GM12878 (cell line): ENCODE results near the gene KCNQ1. TPM values are rescaled to one million over a fixed set of nuclear protein-coding genes. Genes with fewer than 3 reads are reported as not detected.

Experiments
- ATAC-seq: fragments of 200-7000 bp; cut with Tn5 transposase; 3 replicates; pipeline ENCODE4 v1.9.1; 2020; ENCODE audit warnings: mild to moderate bottlenecking, moderate library complexity
- BruUV-seq: library from RNA; stranded (reverse); fragments of 400-500 nt; replicated peaks from 2 replicates; lab custom pipeline; 2021; lab: Mats Ljungman, UMichigan
- CTCF ChIA-PET: fragments of 300-600 bp; sonication (Branson Sonifier 250); formaldehyde crosslinking; extraction: SDS; loops from one replicate; lab custom pipeline; 2021; ENCODE audit warnings: inconsistent platforms; lab: Yijun Ruan, JAX
- POLR2A ChIA-PET: fragments of 350-600 bp; formaldehyde crosslinking; extraction: SDS; loops from one replicate; lab custom pipeline; 2021; ENCODE audit warnings: inconsistent platforms; lab: Charles Lee
- RAD21 ChIA-PET: fragments of 300-600 bp; sonication (Branson Sonifier 250); formaldehyde crosslinking; loops from one replicate; lab custom pipeline; 2023; ENCODE audit warnings: antibody characterized with exemption; ENCODE audit not compliant: unreplicated experiment; lab: Charles Lee
- SMC1A ChIA-PET: fragments of 300-600 bp; sonication (Branson Sonifier 250); formaldehyde crosslinking; loops from one replicate; lab custom pipeline; 2023; ENCODE audit not compliant: unreplicated experiment, uncharacterized antibody; lab: Charles Lee
- DNase-seq: peaks from one replicate; pipeline ENCODE4 v3.0.0-alpha.2; 2011; ENCODE audit warnings: low read depth, low spot score
- FAIRE-seq: peaks from 3 replicates; lab custom pipeline; 2011; peaks lifted over from hg19 to GRCh38; lab: Jason Lieb, UNC
- H2AFZ ChIP-seq: 2 replicates; pipeline ENCODE4 v1.6.0; 2011; ENCODE audit warnings: low read depth, low read length, control low read depth; ENCODE audit not compliant: control insufficient read depth
- H3K27ac ChIP-seq: 2 replicates; pipeline ENCODE4 v1.5.1; 2011; ENCODE audit warnings: control low read depth; ENCODE audit not compliant: control insufficient read depth, insufficient read depth
- H3K27me3 ChIP-seq, 2 experiments: replicated peaks in 1 of 2; 2 replicates each; pipeline versions ENCODE4 v1.6.0 to v1.6.1; 2011; ENCODE audit warnings: low read length in 1 of 2; ENCODE audit not compliant: control insufficient read depth in 2 of 2, insufficient read depth in 2 of 2
- H3K36me3 ChIP-seq, 2 experiments: 2 replicates each; pipeline ENCODE4 v1.5.1; 2011; ENCODE audit warnings: low read length in 1 of 2; ENCODE audit not compliant: control insufficient read depth in 2 of 2, insufficient read depth in 2 of 2
- H3K4me1 ChIP-seq: 2 replicates; pipeline ENCODE4 v1.6.1; 2011; ENCODE audit warnings: mild to moderate bottlenecking, low read length, moderate library complexity, mixed read lengths; ENCODE audit not compliant: control insufficient read depth, insufficient read depth
- H3K4me2 ChIP-seq: 2 replicates; pipeline ENCODE4 v1.6.0; 2011; ENCODE audit warnings: control low read depth; ENCODE audit not compliant: control insufficient read depth, insufficient read depth
- H3K4me3 ChIP-seq: fragments of 200-600 bp; sonication (generic); 2 replicates; pipeline ENCODE4 v1.5.1; 2016
- H3K79me2 ChIP-seq: 2 replicates; pipeline ENCODE4 v1.6.0; 2011; ENCODE audit warnings: low read length; ENCODE audit not compliant: control insufficient read depth, insufficient read depth
- H3K9ac ChIP-seq: 2 replicates; pipeline ENCODE4 v1.8.0; 2011; ENCODE audit warnings: low read length, control low read depth, mixed read lengths; ENCODE audit not compliant: control insufficient read depth, insufficient read depth
- H3K9me3 ChIP-seq: replicated peaks from 3 replicates; pipeline ENCODE4 v1.5.1; 2011; ENCODE audit warnings: mild to moderate bottlenecking, low read length; ENCODE audit not compliant: control insufficient read depth, insufficient read depth
- H4K20me1 ChIP-seq: 2 replicates; pipeline ENCODE4 v1.6.0; 2011; ENCODE audit not compliant: control insufficient read depth, insufficient read depth
- BMI1 ChIP-seq: fragments of 450-650 bp; IDR thresholded peaks from 2 replicates; pipeline ENCODE4 v1.6.1; 2016; ENCODE audit warnings: mild to moderate bottlenecking, moderate library complexity, borderline replicate concordance
- CBFB ChIP-seq: IDR thresholded peaks from 2 replicates; pipeline ENCODE4 v1.6.1; 2016; ENCODE audit warnings: antibody characterized with exemption, low read depth
- E4F1 ChIP-seq: fragments of 450-650 bp; IDR thresholded peaks from 2 replicates; pipeline ENCODE4 v1.6.1; 2018; ENCODE audit warnings: borderline replicate concordance, mild to moderate bottlenecking; ENCODE audit not compliant: partially characterized antibody
- EED ChIP-seq: sonication (generic); IDR thresholded peaks from 2 replicates; pipeline ENCODE4 v1.6.1; 2016; ENCODE audit warnings: antibody characterized with exemption, low read depth
- EZH2 ChIP-seq: IDR thresholded peaks from 2 replicates; pipeline ENCODE4 v1.6.1; 2012; ENCODE audit warnings: low read depth, mild to moderate bottlenecking, control low read depth, inconsistent platforms, low read length, borderline replicate concordance; ENCODE audit not compliant: control insufficient read depth
- FOS ChIP-seq: IDR thresholded peaks from 3 replicates; pipeline ENCODE4 v1.6.1; 2011; ENCODE audit warnings: borderline replicate concordance; ENCODE audit not compliant: insufficient read length; ENCODE audit errors: extremely low read depth
- IKZF2 ChIP-seq, 2 experiments: fragments of 450-650 bp; IDR thresholded peaks; 2 replicates each; pipeline ENCODE4 v1.6.1; 2017; ENCODE audit warnings: mild to moderate bottlenecking in 2 of 2, moderate library complexity in 2 of 2
- MEF2B ChIP-seq: fragments of 450-650 bp; IDR thresholded peaks from 2 replicates; pipeline ENCODE4 v1.6.1; 2018; ENCODE audit warnings: mild to moderate bottlenecking, moderate library complexity; ENCODE audit not compliant: partially characterized antibody, poor library complexity, severe bottlenecking
- MTA2 ChIP-seq: fragments of 450-650 bp; IDR thresholded peaks from 2 replicates; pipeline ENCODE4 v1.6.1; 2016; ENCODE audit warnings: low read depth, mild to moderate bottlenecking, moderate library complexity
- PRDM15 ChIP-seq: fragments of 450-650 bp; formaldehyde crosslinking; IDR thresholded peaks from 2 replicates; pipeline ENCODE4 v1.4.0; 2020; ENCODE audit warnings: mild to moderate bottlenecking, moderate library complexity
- RELA ChIP-seq: fragments of 450-650 bp; IDR thresholded peaks from 2 replicates; pipeline ENCODE4 v1.8.0; 2014; ENCODE audit warnings: borderline replicate concordance; ENCODE audit not compliant: partially characterized antibody
- SIN3A ChIP-seq: IDR thresholded peaks from 2 replicates; pipeline ENCODE4 v1.6.1; 2012; ENCODE audit warnings: low read depth, low read length, improper control_type of control experiment
- SREBF1 ChIP-seq: IDR thresholded peaks from 2 replicates; pipeline ENCODE4 v1.6.1; 2012; ENCODE audit warnings: mild to moderate bottlenecking, low read length
- SREBF2 ChIP-seq: IDR thresholded peaks from 2 replicates; pipeline ENCODE4 v1.6.1; 2012; ENCODE audit warnings: mild to moderate bottlenecking, low read length
- USF2 ChIP-seq: IDR thresholded peaks from 2 replicates; pipeline ENCODE4 v1.6.1; 2011; ENCODE audit warnings: low read depth, low read length, improper control_type of control experiment, borderline replicate concordance
- ZNF622 ChIP-seq: fragments of 450-650 bp; IDR thresholded peaks from 2 replicates; pipeline ENCODE4 v1.6.1; 2017; ENCODE audit warnings: mild to moderate bottlenecking, inconsistent platforms
- whole genome bisulfite sequencing: methylation state at CpG from one replicate; pipeline ENCODE4 v1.1.6; 2016; ENCODE audit warnings: low lambda C conversion rate; ENCODE audit not compliant: insufficient replicate concordance, insufficient coverage; ENCODE audit errors: missing lambda C conversion rate; 5-methylcytosine and 5-hydroxymethylcytosine counted together
- in situ Hi-C: fragments of 300-500 bp; cut with MboI; formaldehyde crosslinking; loops from 9 replicates; pipeline ENCODE4 v1.14.3; 2018; ENCODE audit warnings: mixed read lengths
- intact Hi-C: fragments of 100-400 bp; cut with micrococcal nuclease; formaldehyde crosslinking; loops from one replicate; pipeline ENCODE4 v1.14.2; 2022; ENCODE audit not compliant: unreplicated experiment
- polyA plus RNA-seq, 11 experiments: library from polyadenylated mRNA; depleted of rRNA in 4 of 11; unstranded in 6 of 11; stranded (reverse) in 5 of 11; fragments of >200 nt; fragmentation: Nextera tagmentation in 4 of 11; fragmentation: Illumina TruSeq in 1 of 11; extraction: Ambion mirVana in 4 of 11; extraction: Trizol in 1 of 11; gene quantifications; 1 replicate in 1 of 11; 2 replicates in 10 of 11; pipeline versions ENCODE4 v1.2.1 to v1.2.3, GENCODE V29; 2011 to 2016; ENCODE audit warnings: inconsistent platforms in 2 of 11, missing spikeins in 2 of 11, low read depth in 1 of 11
- total RNA-seq, 4 experiments: library from RNA; depleted of rRNA in 3 of 4; stranded (reverse); fragments of >200 nt in 3 of 4; fragmentation: Illumina TruSeq in 1 of 4; extraction: Trizol in 1 of 4; gene quantifications; 2 replicates each; pipeline versions ENCODE4 v1.2.1 to v1.2.3, GENCODE V29; 2013 to 2021

Gene KCNQ1
- total and polyA plus RNA-seq, 10 of the 15 experiments (the other 5 are each of a cell fraction or from before 2014, with no cell fraction given), result 0.03 to 0.15 (median 0.12) TPM; not detected in 7

- Histone ChIP-seq H3K4me3 (no peak overlapping the region), H3K9ac (no peak overlapping the region), H4K20me1 (no peaks in the 10 kb centered on the region), H3K4me2 (no peak overlapping the region), H2AFZ (no peak overlapping the region), H3K36me3 (no peaks in the 10 kb centered on the region), H3K9me3 (no peaks in the 10 kb centered on the region; the same call in none of the 3 replicates), H3K4me1 (no peaks in the 10 kb centered on the region), H3K79me2 (no peaks in the 10 kb centered on the region), H3K27me3 (no peaks in the 10 kb centered on the region; a peak in 1 of 4 replicates), H3K27ac (no peak overlapping the region)
- ATAC-seq (no peak), FAIRE-seq (no peak), DNase-seq (no peak)
- RAD21 ChIA-PET, result no interaction called here
- POLR2A ChIA-PET, result no interaction called here
- in situ Hi-C loops, result no loop called here
- SMC1A ChIA-PET, result no interaction called here
- CTCF ChIA-PET, result no interaction called here
- 53% methylated on average over 4 of the region's 4 CpGs for WGBS
- no peak for TF ChIP-seq BMI1
- no peak for TF ChIP-seq FOS
- no peak for TF ChIP-seq SREBF2
- no peak for TF ChIP-seq ZNF622
- no peak for TF ChIP-seq MTA2
- no peak for TF ChIP-seq EZH2
- TF ChIP-seq EED, result no peak
- no peak for TF ChIP-seq USF2
- no peak for TF ChIP-seq SREBF1
- TF ChIP-seq MEF2B, result no peak
- TF ChIP-seq CBFB, result no peak
- TF ChIP-seq SIN3A, result no peak
- no peak for TF ChIP-seq RELA
- TF ChIP-seq E4F1, result no peak
- no peak for TF ChIP-seq IKZF2 (IDR thresholded peaks at IDR 0.05)
- TF ChIP-seq PRDM15 (CRISPR knock-in tag), result no peak
- intact Hi-C loops, result no loop called here
- no TSS peak for BruUV-seq
These were observed 200.3 kb downstream of the KCNQ1 start for GRCh38 chr11:2644844-2645778.
